Fibroblast of skin of scalp (primary cell): ENCODE data around the gene GPR157.

Experiments
- DNase-seq: peaks from one replicate; pipeline ENCODE4 v3.0.0-alpha.2; 2013

The GPR157 gene

GRCh38 chr1:9086045-9086444, 42.9 kb downstream of the GPR157 start:
- no peak for DNase-seq

GRCh38 chr1:9085306-9085940, 43.5 kb downstream of the GPR157 start:
- no peak for DNase-seq

- DNase-seq = peak; percentile 53
Observed at GRCh38 chr1:9084906-9085305, 44.0 kb downstream of the GPR157 start.

- no peak for DNase-seq
Observed at GRCh38 chr1:9081473-9081872, 47.4 kb downstream of the GPR157 start.

GRCh38 chr1:9080705-9081291, 48.1 kb downstream of the GPR157 start:
- no peak for DNase-seq

- no peak for DNase-seq
Observed at GRCh38 chr1:9079988-9080704, 48.8 kb downstream of the GPR157 start.

- no peak for DNase-seq
Observed at GRCh38 chr1:9078752-9079500, 50.0 kb downstream of the GPR157 start.

GRCh38 chr1:9078015-9078751, 50.7 kb downstream of the GPR157 start:
- DNase-seq = peak; percentile 28

- no peak for DNase-seq
Observed at GRCh38 chr1:9075022-9075421, 53.9 kb downstream of the GPR157 start.

GRCh38 chr1:9073143-9073542, 55.8 kb downstream of the GPR157 start:
- no peak for DNase-seq

GRCh38 chr1:9071554-9072235, 57.2 kb downstream of the GPR157 start:
- no peak for DNase-seq

GRCh38 chr1:9070486-9070885, 58.4 kb downstream of the GPR157 start:
- no peak for DNase-seq

GRCh38 chr1:9069326-9070100, 59.4 kb downstream of the GPR157 start, which contains the start of gene SLC2A5:
Gene SLC2A5, minus strand, starts transcription at chr1:9069635. Its CDS starts 99 bp downstream, at chr1:9069536.
- no peak for DNase-seq

- no peak for DNase-seq
Observed at GRCh38 chr1:9068981-9069325, 59.9 kb downstream of the GPR157 start.

GRCh38 chr1:9066945-9067807, 61.7 kb downstream of the GPR157 start:
- DNase-seq = peak; percentile 91

GRCh38 chr1:9065213-9065751, 63.6 kb downstream of the GPR157 start:
- DNase-seq = no peak

- peak; percentile 14 for DNase-seq
Observed at GRCh38 chr1:9062846-9063245, 66.1 kb downstream of the GPR157 start.

GRCh38 chr1:9062021-9062471, 66.9 kb downstream of the GPR157 start:
- DNase-seq = peak; percentile 39

- DNase-seq = no peak
Observed at GRCh38 chr1:9061252-9061960, 67.5 kb downstream of the GPR157 start.
